PFSK-1 (cell line): ENCODE measurements around the gene ZNF628.

ENCODE experiments used
- FOXP2 ChIP-seq: optimal IDR thresholded peaks from 2 replicates; pipeline ENCODE3; 2011; ENCODE audit warnings: borderline replicate concordance, control low read depth, inconsistent platforms; ENCODE audit not compliant: insufficient read depth; ENCODE audit errors: extremely low read length, extremely low read depth
- POLR2AphosphoS5 ChIP-seq: IDR thresholded peaks from 2 replicates; pipeline ENCODE4 v1.6.1; 2012; ENCODE audit warnings: low read depth, mild to moderate bottlenecking, control low read depth, low read length, moderate library complexity
- REST ChIP-seq, 2 experiments: IDR thresholded peaks; 2 replicates each; pipeline versions ENCODE4 v1.6.1 to v1.8.0; 2011 to 2012; ENCODE audit warnings: low read depth in 2 of 2, low read length in 2 of 2, control low read depth in 1 of 2, inconsistent platforms in 1 of 2, mild to moderate bottlenecking in 1 of 2, moderate library complexity in 1 of 2; ENCODE audit not compliant: insufficient read depth in 1 of 2
- SIN3A ChIP-seq: IDR thresholded peaks from 2 replicates; pipeline ENCODE4 v1.6.1; 2012; ENCODE audit warnings: mild to moderate bottlenecking, low read length, moderate library complexity, borderline replicate concordance; ENCODE audit not compliant: insufficient read depth
- TAF1 ChIP-seq: IDR thresholded peaks from 2 replicates; pipeline ENCODE4 v1.6.1; 2012; ENCODE audit warnings: low read length, control low read depth, borderline replicate concordance; ENCODE audit not compliant: insufficient read depth

The ZNF628 gene

DNA sequence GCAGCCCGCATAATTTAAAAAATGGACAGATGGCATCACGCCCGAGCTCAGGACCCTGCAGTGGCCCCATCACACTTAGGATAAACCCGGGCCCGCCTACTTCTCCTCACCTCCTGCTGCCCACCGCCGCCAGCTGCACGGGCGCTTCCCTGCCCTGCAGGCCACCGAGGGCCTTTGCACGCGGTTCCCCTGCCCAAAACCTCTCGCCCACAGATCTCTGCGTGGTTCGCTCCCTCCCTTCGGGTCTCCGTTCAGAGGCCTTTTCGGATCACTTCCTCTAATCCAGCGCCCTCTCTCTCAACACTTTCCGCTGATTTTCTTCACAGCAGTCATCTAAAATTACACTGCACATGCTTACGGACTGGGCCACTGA, 35.1 kb upstream of the ZNF628 start:
- TF ChIP-seq POLR2AphosphoS5 = no peak
- TF ChIP-seq SIN3A = no peak
- no peak for TF ChIP-seq REST (IDR thresholded peaks at IDR 0.05; ENCODE audit: insufficient read depth in 1 of 2, low read depth in 2 of 2, low read length in 2 of 2)
- no peak for TF ChIP-seq FOXP2
- no peak for TF ChIP-seq TAF1

DNA sequence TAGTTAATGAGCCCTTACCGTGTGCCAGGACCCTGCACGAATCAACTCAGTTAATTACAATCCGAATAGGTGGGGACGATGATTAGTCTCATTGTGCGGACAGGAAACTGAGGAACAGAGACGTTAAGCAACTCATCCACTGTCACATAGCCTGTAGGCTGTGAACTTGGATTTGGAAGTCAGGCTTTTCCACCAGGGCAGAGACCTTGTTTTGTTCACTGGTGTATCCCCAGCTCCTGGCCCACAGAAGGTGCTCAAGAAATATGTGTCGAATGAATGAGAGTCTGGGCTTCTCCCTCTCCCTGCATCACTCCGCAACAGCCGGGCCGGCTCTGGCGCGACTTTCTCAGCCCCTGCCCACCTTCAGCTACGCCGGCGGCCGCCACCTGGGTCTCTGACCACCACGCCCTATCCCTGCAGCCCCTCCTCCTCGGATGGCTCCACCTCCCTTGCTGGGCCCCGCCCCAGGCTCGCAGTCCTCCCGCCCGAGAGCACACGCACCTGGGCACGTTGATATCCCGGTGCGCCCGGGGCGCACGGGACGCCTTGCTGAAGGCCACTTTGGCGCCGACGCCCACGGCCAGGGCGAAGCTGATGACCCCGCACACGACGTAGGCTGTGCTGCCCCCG, 34.6 kb upstream of the ZNF628 start:
- TF ChIP-seq FOXP2 (no peak), TAF1 (no peak), POLR2AphosphoS5 (no peak), REST (IDR thresholded peaks at IDR 0.05; ENCODE audit: insufficient read depth in 1 of 2, low read depth in 2 of 2, low read length in 2 of 2) (no peak), SIN3A (no peak)

GRCh38 chr19:55442372-55442961, 34.0 kb upstream of the ZNF628 start:
- TF ChIP-seq FOXP2 = no peak

DNA sequence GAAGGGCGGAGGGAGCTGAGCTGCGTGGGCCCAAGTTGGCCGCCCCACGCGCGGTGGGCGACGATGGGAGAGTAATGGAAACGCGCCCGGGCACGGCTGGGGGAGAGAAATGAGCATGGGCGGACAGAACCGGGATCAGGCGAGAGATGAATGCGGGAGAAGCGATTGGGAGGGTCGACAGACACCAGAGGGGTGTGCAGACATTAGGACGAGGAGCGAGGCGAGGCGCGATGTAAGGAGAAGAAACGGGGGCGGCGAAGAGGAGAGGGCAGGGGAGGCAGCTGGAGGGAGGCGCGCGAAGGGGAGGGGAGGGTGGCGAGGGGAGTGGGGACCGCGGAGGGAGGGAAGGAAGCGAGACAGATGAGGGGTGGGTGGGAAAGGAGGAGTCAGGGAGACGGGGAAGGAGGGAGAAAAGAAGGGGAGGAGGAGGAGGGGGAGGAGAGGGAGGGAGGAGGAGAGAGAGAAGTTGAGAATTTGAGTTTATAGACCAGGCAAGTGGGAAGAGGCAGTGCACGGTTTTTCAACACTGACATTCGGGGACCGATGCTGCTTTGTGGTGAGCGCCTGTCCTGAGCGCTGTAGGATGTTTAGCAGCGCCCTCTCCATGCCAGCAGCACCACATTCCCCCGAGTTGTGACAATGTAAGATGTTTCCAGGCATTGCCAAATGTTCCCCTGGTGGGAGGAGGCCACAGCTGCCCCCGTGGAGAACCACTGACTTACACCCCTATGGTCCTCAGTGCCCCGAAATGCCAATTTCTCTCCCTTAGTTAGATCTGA, 33.2 kb upstream of the ZNF628 start, which contains the start of gene SHISA7:
TSS of gene SHISA7 (minus strand) at position 256 of the 779 bp plus-strand sequence. CDS start 437 bp downstream, outside the sequence.
- TF ChIP-seq POLR2AphosphoS5 (no peak), SIN3A (no peak), TAF1 (no peak), FOXP2 (no peak), REST (IDR thresholded peaks at IDR 0.05; ENCODE audit: insufficient read depth in 1 of 2, low read depth in 2 of 2, low read length in 2 of 2) (no peak)

DNA sequence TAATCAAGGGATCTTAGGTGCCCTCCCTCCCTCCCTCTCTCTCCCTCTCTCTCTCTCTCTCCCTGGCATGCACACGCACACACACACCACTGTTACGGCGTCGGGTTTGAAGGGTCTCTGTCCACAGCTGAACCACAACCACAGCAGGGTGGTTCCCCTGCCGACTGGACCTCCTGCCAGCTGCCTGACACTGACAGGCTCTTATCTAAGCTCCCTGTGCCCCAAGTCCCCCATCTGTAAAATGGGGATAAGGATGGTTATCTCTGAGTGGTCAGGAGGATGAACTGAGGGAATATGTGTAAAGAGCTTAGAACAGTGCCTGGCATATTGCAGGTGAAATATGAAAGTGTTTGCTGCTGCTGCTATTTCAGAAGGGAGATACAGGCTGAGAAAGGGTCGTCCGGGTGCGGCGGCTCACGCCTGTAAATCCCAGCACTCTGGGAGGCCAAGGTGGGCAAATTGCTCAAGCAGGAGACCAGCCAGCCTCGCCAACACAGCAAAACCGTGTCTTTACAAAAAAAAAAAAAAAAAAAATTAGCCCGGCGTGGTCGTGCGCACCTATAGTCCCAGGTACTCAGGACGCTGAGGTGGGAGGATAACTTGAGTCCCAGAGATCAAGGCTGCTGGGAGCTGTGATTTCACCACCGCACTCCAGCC, 32.5 kb upstream of the ZNF628 start:
- TF ChIP-seq POLR2AphosphoS5 = no peak
- TF ChIP-seq FOXP2 = no peak
- TF ChIP-seq REST (IDR thresholded peaks at IDR 0.05; ENCODE audit: insufficient read depth in 1 of 2, low read depth in 2 of 2, low read length in 2 of 2) = no peak
- no peak for TF ChIP-seq TAF1
- no peak for TF ChIP-seq SIN3A
